SK-N-SH (cell line): ENCODE measurements around the gene THUMPD3. TPM values are rescaled to one million over a fixed set of nuclear protein-coding genes. Genes with fewer than 3 reads are reported as not detected.

Source experiments
- CTCF ChIA-PET: fragments of 300-600, 350-600 bp; formaldehyde crosslinking; extraction: SDS; loops from one replicate; lab custom pipeline; 2021; lab: Yijun Ruan, JAX
- POLR2A ChIA-PET: fragments of 350-600 bp; sonication (Branson Sonifier 250); formaldehyde crosslinking; extraction: SDS; loops from one replicate; lab custom pipeline; 2020; ENCODE audit warnings: antibody characterized with exemption, inconsistent platforms; lab: Yijun Ruan, JAX
- DNase-seq: peaks from one replicate; pipeline ENCODE4 v3.0.0; 2012
- H2AFZ ChIP-seq: fragments of 200-600 bp; sonication (generic); 2 replicates; pipeline ENCODE4 v1.8.1; 2016; ENCODE audit warnings: antibody characterized with exemption, mild to moderate bottlenecking, low read depth
- H3F3A ChIP-seq: fragments of 200-600 bp; sonication (generic); replicated peaks from 2 replicates; pipeline ENCODE3; 2016; ENCODE audit warnings: antibody characterized with exemption, mild to moderate bottlenecking; ENCODE audit not compliant: insufficient read depth
- H3K27ac ChIP-seq, 2 experiments: fragments of 200-500 bp in 1 of 2; fragments of 200-600 bp in 1 of 2; sonication (Bioruptor generic) in 1 of 2; sonication (generic), shearing (Covaris generic) in 1 of 2; 2 replicates each; pipeline versions ENCODE4 v1.5.1 to v1.6.1; 2014 to 2016; ENCODE audit warnings: low read depth in 2 of 2, inconsistent platforms in 1 of 2, low read length in 1 of 2, mild to moderate bottlenecking in 1 of 2, mixed read lengths in 1 of 2
- H3K27me3 ChIP-seq: fragments of 200-600 bp; sonication (generic), shearing (Covaris generic); 2 replicates; pipeline ENCODE4 v1.6.1; 2016; ENCODE audit warnings: mixed run types; ENCODE audit not compliant: insufficient read depth
- H3K36me3 ChIP-seq, 2 experiments: fragments of 200-500 bp in 1 of 2; fragments of 200-600 bp in 1 of 2; sonication (Bioruptor generic) in 1 of 2; sonication (generic) in 1 of 2; replicated peaks in 1 of 2; 2 replicates each; pipeline versions ENCODE3 to v1.5.1; 2014 to 2016; ENCODE audit warnings: low read length in 1 of 2, mild to moderate bottlenecking in 1 of 2; ENCODE audit not compliant: insufficient read depth in 2 of 2, control insufficient read depth in 1 of 2
- H3K4me1 ChIP-seq, 2 experiments: fragments of 200-500 bp in 1 of 2; fragments of 200-600 bp in 1 of 2; sonication (Bioruptor generic) in 1 of 2; sonication (generic), shearing (Covaris generic) in 1 of 2; 2 replicates each; pipeline versions ENCODE4 v1.5.1 to v1.6.1; 2014 to 2016; ENCODE audit warnings: low read depth in 1 of 2, low read length in 1 of 2, mixed run types in 1 of 2; ENCODE audit not compliant: insufficient read depth in 2 of 2, control insufficient read depth in 1 of 2
- H3K4me2 ChIP-seq: fragments of 200-600 bp; sonication (generic), shearing (Covaris generic); 2 replicates; pipeline ENCODE4 v1.6.1; 2017; ENCODE audit warnings: mixed run types
- H3K4me3 ChIP-seq, 2 experiments: fragments of 200-500 bp in 1 of 2; fragments of 200-600 bp in 1 of 2; sonication (Bioruptor generic) in 1 of 2; sonication (generic), shearing (Covaris generic) in 1 of 2; 2 replicates each; pipeline versions ENCODE4 v1.5.1 to v1.8.1; 2014 to 2016; ENCODE audit warnings: low read depth in 2 of 2, inconsistent platforms in 1 of 2, low read length in 1 of 2, mild to moderate bottlenecking in 1 of 2, mixed read lengths in 1 of 2, moderate library complexity in 1 of 2
- H3K79me2 ChIP-seq: fragments of 200-600 bp; sonication (generic); 2 replicates; pipeline ENCODE4 v1.8.1; 2017; ENCODE audit warnings: mild to moderate bottlenecking; ENCODE audit not compliant: insufficient read depth
- H3K9ac ChIP-seq: fragments of 200-600 bp; sonication (generic); 2 replicates; pipeline ENCODE4 v1.6.1; 2017; ENCODE audit warnings: mixed run types
- H3K9me2 ChIP-seq: fragments of 200-600 bp; sonication (generic); 2 replicates; pipeline ENCODE4 v1.6.1; 2017; ENCODE audit warnings: mixed run types
- H3K9me3 ChIP-seq: fragments of 200-600 bp; sonication (generic); 2 replicates; pipeline ENCODE4 v1.6.1; 2017; ENCODE audit warnings: mixed run types, mild to moderate bottlenecking, moderate library complexity
- H4K20me1 ChIP-seq: fragments of 200-600 bp; sonication (generic); 2 replicates; pipeline ENCODE4 v1.6.1; 2017; ENCODE audit warnings: mild to moderate bottlenecking, mixed run types; ENCODE audit not compliant: insufficient read depth
- EP300 ChIP-seq, 2 experiments: IDR thresholded peaks; 2 replicates each; pipeline versions ENCODE4 v1.4.0 to v1.6.1; 2012; ENCODE audit warnings: borderline replicate concordance in 1 of 2, low read depth in 1 of 2, low read length in 1 of 2
- EZH2phosphoT487 ChIP-seq: fragments of 200-600 bp; sonication (generic); IDR thresholded peaks from 2 replicates; pipeline ENCODE4 v1.6.1; 2017; ENCODE audit warnings: low read depth, mixed run types, mild to moderate bottlenecking, antibody characterized with exemption, moderate library complexity, borderline replicate concordance
- FOSL2 ChIP-seq: IDR thresholded peaks from 2 replicates; pipeline ENCODE4 v1.4.0; 2012; ENCODE audit warnings: low read depth, mild to moderate bottlenecking, moderate library complexity, borderline replicate concordance
- GABPA ChIP-seq: IDR thresholded peaks from 2 replicates; pipeline ENCODE4 v1.4.0; 2012; ENCODE audit warnings: low read depth, mild to moderate bottlenecking
- GATA2 ChIP-seq: sonication (generic); formaldehyde crosslinking; IDR thresholded peaks from 2 replicates; pipeline ENCODE4 v1.5.0; 2020; ENCODE audit warnings: mild to moderate bottlenecking, missing genetic modification reagents
- IRF3 ChIP-seq: fragments of 150-350 bp; IDR thresholded peaks from 2 replicates; pipeline ENCODE4 v1.6.1; 2016; ENCODE audit warnings: mild to moderate bottlenecking, low read depth, low read length
- MEF2A ChIP-seq: IDR thresholded peaks from 2 replicates; pipeline ENCODE4 v1.4.0; 2012; ENCODE audit warnings: low read depth, borderline replicate concordance
- NRF1 ChIP-seq: IDR thresholded peaks from 2 replicates; pipeline ENCODE4 v1.6.1; 2012; ENCODE audit warnings: low read depth, mild to moderate bottlenecking, low read length
- POLR2AphosphoS5 ChIP-seq: IDR thresholded peaks from 2 replicates; pipeline ENCODE4 v1.6.1; 2012; ENCODE audit warnings: low read depth, low read length
- RAD21 ChIP-seq: IDR thresholded peaks from 2 replicates; pipeline ENCODE4 v1.6.1; 2012; ENCODE audit warnings: mild to moderate bottlenecking, low read length
- REST ChIP-seq: IDR thresholded peaks from 2 replicates; pipeline ENCODE4 v1.6.1; 2012; ENCODE audit warnings: mild to moderate bottlenecking, low read depth, low read length, moderate library complexity
- RFX5 ChIP-seq: IDR thresholded peaks from 2 replicates; pipeline ENCODE4 v1.6.1; 2012; ENCODE audit warnings: mild to moderate bottlenecking, improper control_type of control experiment, low read length
- SIN3A ChIP-seq: IDR thresholded peaks from 2 replicates; pipeline ENCODE4 v1.6.1; 2012; ENCODE audit warnings: low read depth, mild to moderate bottlenecking, low read length, moderate library complexity, borderline replicate concordance
- USF1 ChIP-seq: IDR thresholded peaks from 2 replicates; pipeline ENCODE4 v1.4.0; 2012; ENCODE audit warnings: low read depth, borderline replicate concordance
- YY1 ChIP-seq: IDR thresholded peaks from 2 replicates; pipeline ENCODE4 v1.4.0; 2012; ENCODE audit warnings: low read depth, mild to moderate bottlenecking
- ZBTB33 ChIP-seq: IDR thresholded peaks from 2 replicates; pipeline ENCODE4 v1.4.0; 2012; ENCODE audit warnings: low read depth, borderline replicate concordance
- WGBS: methylation state at CpG from one replicate; pipeline ENCODE4 v1.1.6; 2017; ENCODE audit warnings: low lambda C conversion rate; 5-methylcytosine and 5-hydroxymethylcytosine counted together
- polyA plus RNA-seq, 3 experiments: library from polyadenylated mRNA; depleted of rRNA; stranded (reverse); fragments of >200 nt; gene quantifications; 2 replicates each; pipeline ENCODE4 v1.2.3, GENCODE V29; 2012

THUMPD3 gene
- polyA plus RNA-seq, 1 of the 3 experiments (the other 2 are of a cell fraction), result 27.1 TPM

- TF ChIP-seq ZBTB33, result peak; percentile 56; the same call in 1 of the 2 replicates
- TF ChIP-seq EZH2phosphoT487, result no peak
- TF ChIP-seq USF1, result peak; percentile 81
- TF ChIP-seq GATA2 (CRISPR knock-in tag), result no peak
- TF ChIP-seq GABPA, result peak; percentile 100
- TF ChIP-seq YY1, result peak; percentile 81
- TF ChIP-seq RAD21, result no peak
- peak; percentile 31; the same call in 1 of the 2 replicates for TF ChIP-seq RFX5
- TF ChIP-seq SIN3A, result peak; percentile 67; the same call in 1 of the 2 replicates
- TF ChIP-seq NRF1, result peak; percentile 69
- TF ChIP-seq MEF2A, result no peak
- TF ChIP-seq, all 33 proteins: peak for 20
Measured at GRCh38 chr3:9362731-9363530, at the start of gene THUMPD3 (continued).

GRCh38 chr3:9314796-9315195, 48.1 kb upstream of the THUMPD3 start:
- Histone ChIP-seq H3K9me3 (no peaks in the 10 kb centered on the region), H3K4me1 (peaks cover 0 to 10% of the 10 kb centered on the region in 2 experiments; a peak in 1 of 4 replicates), H3K27ac (peak overlapping the region in 1 of 2 experiments; percentile 1; a peak in 1 of 4 replicates), H3F3A (no peaks in the 10 kb centered on the region), H3K36me3 (no peaks in the 10 kb centered on the region), H4K20me1 (no peaks in the 10 kb centered on the region), H3K4me2 (no peak overlapping the region), H3K79me2 (no peaks in the 10 kb centered on the region), H3K4me3 (no peak overlapping the region), H3K27me3 (no peaks in the 10 kb centered on the region), H3K9me2 (no peaks in the 10 kb centered on the region), H2AFZ (no peak overlapping the region), H3K9ac (no peak overlapping the region)
- no peak for TF ChIP-seq EZH2phosphoT487
- TF ChIP-seq POLR2AphosphoS5, result no peak
- no peak for TF ChIP-seq GATA2 (CRISPR knock-in tag)
- TF ChIP-seq FOSL2, result no peak
- no peak for TF ChIP-seq YY1
- TF ChIP-seq MEF2A, result no peak
- TF ChIP-seq IRF3, result no peak
- TF ChIP-seq REST, result no peak
- peak in 1 of 2 experiments; percentile 52; a peak in 2 of 4 replicates for TF ChIP-seq EP300 (IDR thresholded peaks at IDR 0.05; ENCODE audit: borderline replicate concordance in 1 of 2, low read depth in 1 of 2, low read length in 1 of 2)
- WGBS, result 46% methylated on average over 2 of the region's 2 CpGs
- ChIA-PET CTCF (interaction anchor here (2.9 to 4.9 kb wide), 2 partner anchors 12 to 327 kb away, joined by 10 to 29 read pairs; no protein-coding TSS in a partner anchor), POLR2A (interaction anchor here (0.7 kb wide), 1 partner anchor 81 kb away, joined by 3 read pairs; no protein-coding TSS in a partner anchor)
- DNase-seq, result peak; percentile 58
